ENCODE results near the gene ZNF575. TPM values are rescaled to one million over a fixed set of nuclear protein-coding genes. Genes with fewer than 3 reads are reported as not detected.
A peak's percentile ranks its signal among the peaks of the same experiment; 100 is the strongest.
"Not testable (repeated sequence)": the region's sequence is repeated elsewhere in the genome, so short reads cannot be mapped to it uniquely, and the experiment has no call there.

The ZNF575 gene
- total RNA-seq, 2 experiments from 2014 or later: 2.6 to 2.7 TPM

DNA sequence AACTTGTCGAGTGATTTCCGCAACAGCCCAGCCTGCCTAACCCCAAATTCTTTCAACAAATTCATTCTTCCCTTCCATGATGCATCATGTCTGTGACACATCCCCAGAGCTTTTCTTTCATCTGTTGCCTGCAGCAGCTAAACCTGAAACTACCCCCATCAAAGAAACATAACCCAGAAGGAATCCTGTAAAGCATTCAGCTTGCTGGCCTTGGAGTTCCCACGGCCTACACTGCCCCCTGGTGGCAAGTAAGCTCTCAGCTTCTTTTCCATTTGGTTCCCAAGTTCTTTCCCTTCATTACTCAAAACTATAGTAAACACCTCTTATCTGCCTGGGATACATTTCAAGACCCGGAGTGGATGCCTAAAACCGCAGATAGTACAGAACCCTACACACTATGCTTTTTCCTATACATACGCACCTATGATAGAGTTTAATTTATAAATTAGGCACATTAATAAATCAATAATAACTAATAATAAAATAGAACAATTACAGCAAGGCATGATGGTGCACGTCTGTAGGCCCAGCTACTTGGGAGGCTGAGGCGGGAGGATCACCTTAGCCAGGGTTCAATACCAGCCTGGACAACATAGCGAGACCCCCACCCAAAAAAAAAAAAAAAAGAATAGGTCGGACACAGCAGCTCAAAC is 13.4 kb upstream of the ZNF575 start:
- no peaks in the 10 kb centered on the region for H3K27me3 Mint-ChIP-seq
- CTCF ChIA-PET: interaction anchor here (0.6 to 5.1 kb wide), 19 partner anchors 10 to 90 kb away, joined by 3 to 96 read pairs (median 5); partner anchors contain the start of genes IRGQ, LYPD3, PHLDB3 and ZNF575
- peak; percentile 99 for ATAC-seq (ENCODE audit: poor library complexity)
- TF ChIP-seq CTCF (IDR thresholded peaks at IDR 0.05): peak; percentile 92
- peaks cover 4% of the 10 kb centered on the region for H3K36me3 ChIP-seq (ENCODE audit: insufficient read depth, low read length)
- no peaks in the 10 kb centered on the region for H3K27me3 ChIP-seq (ENCODE audit: control insufficient read depth in 1 of 2, insufficient read depth in 2 of 2, low read length in 2 of 2)
- H3K36me3 Mint-ChIP-seq (ENCODE audit: low read depth): peaks cover 17% of the 10 kb centered on the region
- no peaks in the 10 kb centered on the region for H3K9me3 Mint-ChIP-seq
- peaks cover 10% of the 10 kb centered on the region for H3K4me1 ChIP-seq (ENCODE audit: insufficient read depth, low read length)
- peak overlapping the region; percentile 25 for H3K27ac Mint-ChIP-seq
- peaks cover 11% of the 10 kb centered on the region for H3K4me1 Mint-ChIP-seq (ENCODE audit: low read depth)
- no peak overlapping the region for H3K4me3 Mint-ChIP-seq
- no peaks in the 10 kb centered on the region for H3K9me3 ChIP-seq (ENCODE audit: control insufficient read depth in 1 of 2, insufficient read depth in 1 of 2, low read length in 2 of 2)
- no peak overlapping the region for H3K4me3 ChIP-seq (ENCODE audit: low read length)
- POLR2A ChIA-PET: interaction anchor here (0.7 to 3.5 kb wide), 11 partner anchors 13 to 87 kb away, joined by 3 to 67 read pairs (median 12); partner anchors contain the start of genes IRGQ, PHLDB3 and ZNF575
- intact Hi-C loops (cut with DNase I, micrococcal nuclease): loop anchor here (1.0 to 5.0 kb wide), 4 partner anchors 15 to 317 kb away; partner anchors contain the start of gene PHLDB3 (in 1 of the 2)
- peak; percentile 71 to 91 (median 78) for DNase-seq
- no peak overlapping the region for H3K27ac ChIP-seq (ENCODE audit: low read depth in 1 of 2, low read length in 2 of 2)

- no peak overlapping the region for H3K4me3 ChIP-seq (ENCODE audit: low read length)
- H3K9me3 ChIP-seq (ENCODE audit: control insufficient read depth in 1 of 2, insufficient read depth in 1 of 2, low read length in 2 of 2): no peaks in the 10 kb centered on the region
- CTCF ChIA-PET: interaction anchor here (3.1 kb wide), 1 partner anchor 76 kb away, joined by 16 read pairs; no protein-coding TSS in a partner anchor
- intact Hi-C loops (cut with DNase I, micrococcal nuclease): loop anchor here in 1 of 2 experiments (5.0 kb wide), 1 partner anchor 321 kb away; no protein-coding TSS in a partner anchor
- no peaks in the 10 kb centered on the region for H3K27me3 ChIP-seq (ENCODE audit: control insufficient read depth in 1 of 2, insufficient read depth in 2 of 2, low read length in 2 of 2)
- H3K36me3 ChIP-seq (ENCODE audit: insufficient read depth, low read length): peaks cover 4% of the 10 kb centered on the region
- peaks cover 35% of the 10 kb centered on the region for H3K4me1 Mint-ChIP-seq (ENCODE audit: low read depth)
- H3K27ac ChIP-seq (ENCODE audit: low read depth in 1 of 2, low read length in 2 of 2): no peak overlapping the region
- POLR2A ChIA-PET: interaction anchor here (1.5 kb wide), 1 partner anchor 84 kb away, joined by 4 read pairs; no protein-coding TSS in a partner anchor
- TF ChIP-seq CTCF (IDR thresholded peaks at IDR 0.05): no peak
- H3K36me3 Mint-ChIP-seq (ENCODE audit: low read depth): peaks cover 9% of the 10 kb centered on the region
- H3K4me1 ChIP-seq (ENCODE audit: insufficient read depth, low read length): peaks cover 38% of the 10 kb centered on the region
- no peaks in the 10 kb centered on the region for H3K27me3 Mint-ChIP-seq
- H3K4me3 Mint-ChIP-seq: no peak overlapping the region
- no peak for ATAC-seq (ENCODE audit: poor library complexity)
- peak overlapping the region; percentile 48 for H3K27ac Mint-ChIP-seq
- DNase-seq: no peak
- H3K9me3 Mint-ChIP-seq: no peaks in the 10 kb centered on the region
These were observed 10.1 kb upstream of the ZNF575 start for GRCh38 chr19:43522929-43523328.

- ChIA-PET POLR2A (interaction anchor here (1.6 kb wide), 1 partner anchor 91 kb away, joined by 8 read pairs; no protein-coding TSS in a partner anchor), CTCF (interaction anchor here (0.5 to 3.1 kb wide), 4 partner anchors 12 to 77 kb away, joined by 3 to 23 read pairs (median 13); partner anchors contain the start of genes IRGQ and ZNF576)
- H3K27ac ChIP-seq (ENCODE audit: low read depth in 1 of 2, low read length in 2 of 2); H3K36me3 Mint-ChIP-seq (ENCODE audit: low read depth); DNase-seq; ATAC-seq (ENCODE audit: poor library complexity); H3K4me3 Mint-ChIP-seq; H3K4me3 ChIP-seq (ENCODE audit: low read length); H3K27me3 Mint-ChIP-seq; H3K27me3 ChIP-seq (ENCODE audit: control insufficient read depth in 1 of 2, insufficient read depth in 2 of 2, low read length in 2 of 2); H3K9me3 Mint-ChIP-seq; H3K9me3 ChIP-seq (ENCODE audit: control insufficient read depth in 1 of 2, insufficient read depth in 1 of 2, low read length in 2 of 2); H3K27ac Mint-ChIP-seq; H3K36me3 ChIP-seq (ENCODE audit: insufficient read depth, low read length): not testable (repeated sequence)
- H3K4me1 ChIP-seq (ENCODE audit: insufficient read depth, low read length): peaks cover 38% of the 10 kb centered on the region
- peaks cover 35% of the 10 kb centered on the region for H3K4me1 Mint-ChIP-seq (ENCODE audit: low read depth)
- intact Hi-C loops (cut with DNase I, micrococcal nuclease): loop anchor here in 1 of 2 experiments (5.0 kb wide), 1 partner anchor 321 kb away; no protein-coding TSS in a partner anchor
These were observed 9.3 kb upstream of the ZNF575 start for GRCh38 chr19:43523696-43524095.

All from CD4-positive, alpha-beta T cell (primary cell).